ENCODE measurements around the gene MPV17. TPM values are rescaled to one million over a fixed set of nuclear protein-coding genes. Genes with fewer than 3 reads are reported as not detected.
A peak's percentile ranks its signal among the peaks of the same experiment; 100 is the strongest.

The MPV17 gene
- total and polyA plus RNA-seq, 2 of the 13 experiments (the other 11 are each of a cell fraction or from before 2014, with no cell fraction given), result 48.9 to 129 TPM

GRCh38 chr2:27262379-27263286, 60.3 kb downstream of the MPV17 start, which contains the start of gene SLC30A3:
SLC30A3 (minus strand) TSS chr2:27263047; CDS start chr2:27262906, 141 bp downstream.
- WGBS (ENCODE audit: low lambda C conversion rate), result 3% methylated on average over 45 of the region's 96 CpGs
- no peaks in the 10 kb centered on the region for H4K20me1 ChIP-seq (ENCODE audit: insufficient read depth, low read length)
- H3K9ac ChIP-seq (ENCODE audit: insufficient read depth, low read depth, low read length), result no peak within 1 kb of the TSS
- FAIRE-seq (no peak), ATAC-seq (peak; percentile 69), DNase-seq (ENCODE audit: low spot score) (no peak)
- H2AFZ ChIP-seq (ENCODE audit: low read length), result no peak within 1 kb of the TSS
- peaks cover 19 to 73% of the 10 kb centered on the region in 2 experiments for H3K27me3 ChIP-seq (ENCODE audit: control insufficient read depth in 1 of 2, insufficient read depth in 2 of 2, low read length in 2 of 2)
- CTCF ChIA-PET (ENCODE audit: low intra/inter-chr PET ratio, low total read pairs), result interaction anchor here (1.0 kb wide), 1 partner anchor 40 kb away, joined by 5 read pairs; no protein-coding TSS in a partner anchor
- POLR2A ChIA-PET, result interaction anchor here (0.6 to 1.9 kb wide), 7 partner anchors 10 to 191 kb away, joined by 3 to 7 read pairs (median 5); partner anchors contain the start of genes ATRAID, OST4, PREB and SLC5A6
- no peaks in the 10 kb centered on the region for H3K36me3 ChIP-seq (replicated peaks in 1 of 2; ENCODE audit: control insufficient read depth in 1 of 2, insufficient read depth in 2 of 2, low read length in 2 of 2)
- peaks cover 26% of the 10 kb centered on the region for H3K4me1 ChIP-seq (ENCODE audit: insufficient read depth, low read length)
- in situ Hi-C loops (cut with HindIII; ENCODE audit: extremely low pct_ligation_motif_present, low pct_unique_long_range_greater_than_20kb) (no loop called here), intact Hi-C loops (cut with micrococcal nuclease; ENCODE audit: unreplicated experiment) (no loop called here)
- peak within 1 kb of the TSS; percentile 62 to 77 (median 65) for H3K4me3 ChIP-seq (replicated peaks in 1 of 3; ENCODE audit: insufficient read depth in 1 of 3, low read depth in 2 of 3, low read length in 3 of 3)
- no peaks in the 10 kb centered on the region for H3K79me2 ChIP-seq (ENCODE audit: insufficient read depth, low read length)
- H3K9me3 ChIP-seq (ENCODE audit: low read length), result no peaks in the 10 kb centered on the region
- no TSS peak for BruUV-seq (replicated peaks)
- no peak within 1 kb of the TSS for H3K27ac ChIP-seq (ENCODE audit: extremely low read length, insufficient read depth, low read length)
- peak within 1 kb of the TSS; percentile 92 for H3K4me2 ChIP-seq (ENCODE audit: low read depth, low read length)
- peak; percentile 86; the same call in 1 of the 2 replicates for TF ChIP-seq MTF2 (CRISPR knock-in tag; IDR thresholded peaks at IDR 0.05; ENCODE audit: borderline replicate concordance)
- peak; percentile 34; the same call in 1 of the 2 replicates for TF ChIP-seq GABPB1 (CRISPR knock-in tag; IDR thresholded peaks at IDR 0.05)
- no peak for TF ChIP-seq ZNF790 (CRISPR knock-in tag; IDR thresholded peaks at IDR 0.05; ENCODE audit: borderline replicate concordance)
- TF ChIP-seq KDM6A (CRISPR knock-in tag; IDR thresholded peaks at IDR 0.05; ENCODE audit: low read depth), result no peak
- TF ChIP-seq ZNF687 (CRISPR knock-in tag; IDR thresholded peaks at IDR 0.05), result peak; percentile 34; the same call in 1 of the 2 replicates
- peak; percentile 17; the same call in 1 of the 2 replicates for TF ChIP-seq MAX (IDR thresholded peaks at IDR 0.05)
- no peak for TF ChIP-seq TERF1 (CRISPR knock-in tag; IDR thresholded peaks at IDR 0.05)
- no peak for TF ChIP-seq SRSF1 (optimal IDR thresholded peaks at IDR 0.05; ENCODE audit: low read depth, low read length)
- TF ChIP-seq ZFP36 (IDR thresholded peaks at IDR 0.05; ENCODE audit: borderline replicate concordance, low read depth, low read length, partially characterized antibody), result peak; percentile 18
- TF ChIP-seq ZFP91 (CRISPR knock-in tag; IDR thresholded peaks at IDR 0.05; ENCODE audit: borderline replicate concordance), result 0 out of 2 replicates have a peak, but pooled peaks have one; percentile 30
- TF ChIP-seq ATF7-NPFF (CRISPR knock-in tag; IDR thresholded peaks at IDR 0.05; ENCODE audit: low read depth), result peak; percentile 63; the same call in 1 of the 2 replicates
- TF ChIP-seq NFKB2 (CRISPR knock-in tag; IDR thresholded peaks at IDR 0.05; ENCODE audit: borderline replicate concordance), result no peak
- TF ChIP-seq ZNF354B (CRISPR knock-in tag; IDR thresholded peaks at IDR 0.05), result no peak
- no peak for TF ChIP-seq MED1 (CRISPR knock-in tag; IDR thresholded peaks at IDR 0.05)
- TF ChIP-seq ZNF24 (IDR thresholded peaks at IDR 0.05), result no peak
- TF ChIP-seq ZBTB7B (CRISPR knock-in tag; IDR thresholded peaks at IDR 0.05), result peak; percentile 54

All from HepG2 (cell line).